B cell (primary cell): Measurements from ENCODE around the gene BAMBI. TPM values are rescaled to one million over a fixed set of nuclear protein-coding genes. Genes with fewer than 3 reads are reported as not detected.

Source experiments
- ATAC-seq: fragments of 200-7000 bp; cut with Tn5 transposase; one replicate; pipeline ENCODE4 v1.10.0; 2021; ENCODE audit warnings: low read depth, mild to moderate bottlenecking, moderate number of reproducible peaks, moderate library complexity
- CTCF ChIA-PET: fragments of 350-600 bp; sonication (Branson Sonifier 250); formaldehyde crosslinking; loops from one replicate; lab custom pipeline; 2021; ENCODE audit warnings: antibody characterized with exemption, inconsistent platforms; lab: Charles Lee
- POLR2A ChIA-PET: fragments of 350-600 bp; sonication (Branson Sonifier 250); formaldehyde crosslinking; loops from one replicate; lab custom pipeline; 2021; ENCODE audit warnings: antibody characterized with exemption; lab: Charles Lee
- DNase-seq: peaks from one replicate; pipeline ENCODE4 v3.0.0; 2013
- H2AFZ ChIP-seq: 2 replicates; pipeline ENCODE4 v1.6.1; 2012; ENCODE audit warnings: mild to moderate bottlenecking, low read depth, low read length; ENCODE audit not compliant: insufficient read depth, poor library complexity, severe bottlenecking
- H3K27ac ChIP-seq, 2 donors: 1 replicate in 1 of 2; 2 replicates in 1 of 2; pipeline ENCODE4 v1.5.1; 2012 to 2013; ENCODE audit warnings: low read length in 2 of 2, mild to moderate bottlenecking in 2 of 2, moderate library complexity in 1 of 2
- H3K27me3 ChIP-seq, 4 experiments: fragments of 200-600 bp in 1 of 4; sonication (generic) in 1 of 4; replicated peaks in 1 of 4; 1 replicate in 2 of 4; 2 replicates in 2 of 4; pipeline versions ENCODE4 v1.6.1 to v1.7.0; 2013 to 2016; ENCODE audit warnings: low read length in 3 of 4, mild to moderate bottlenecking in 2 of 4, mixed read lengths in 1 of 4, moderate library complexity in 1 of 4; ENCODE audit not compliant: insufficient read depth in 4 of 4, control insufficient read depth in 3 of 4; ENCODE audit errors: control extremely low read depth in 1 of 4
- H3K36me3 ChIP-seq, 2 experiments: replicated peaks in 1 of 2; 1 replicate in 1 of 2; 2 replicates in 1 of 2; pipeline versions ENCODE4 v1.6.1 to v1.7.1; 2013; ENCODE audit warnings: low read length in 1 of 2; ENCODE audit not compliant: insufficient read depth in 2 of 2, control insufficient read depth in 1 of 2; ENCODE audit errors: control extremely low read depth in 1 of 2, extremely low read depth in 1 of 2
- H3K4me1 ChIP-seq, 2 donors: fragments of 200-600 bp in 1 of 2; sonication (generic) in 1 of 2; 1 replicate in 1 of 2; 2 replicates in 1 of 2; pipeline versions ENCODE4 v1.5.1 to v1.6.1; 2013 to 2017; ENCODE audit warnings: low read length in 2 of 2; ENCODE audit not compliant: control insufficient read depth in 2 of 2, insufficient read depth in 2 of 2
- H3K4me2 ChIP-seq: replicated peaks from 2 replicates; pipeline ENCODE3; 2012; ENCODE audit warnings: mild to moderate bottlenecking, low read depth, low read length; ENCODE audit not compliant: poor library complexity, severe bottlenecking
- H3K4me3 ChIP-seq, 5 experiments: fragments of 200-600 bp in 1 of 5; sonication (generic) in 1 of 5; 1 replicate in 3 of 5; 2 replicates in 2 of 5; pipeline versions ENCODE4 v1.5.1 to v1.7.0; 2011 to 2016; ENCODE audit warnings: low read length in 4 of 5, mild to moderate bottlenecking in 4 of 5, low read depth in 2 of 5, control low read depth in 1 of 5, moderate library complexity in 1 of 5; ENCODE audit not compliant: insufficient read depth in 1 of 5; ENCODE audit errors: control extremely low read depth in 1 of 5, extremely low read depth in 1 of 5
- H3K79me2 ChIP-seq: fragments of 200-600 bp; sonication (generic); one replicate; pipeline ENCODE4 v1.6.0; 2016; ENCODE audit warnings: low read length; ENCODE audit not compliant: control insufficient read depth, insufficient read depth
- H3K9ac ChIP-seq: fragments of 200-600 bp; sonication (generic); 2 replicates; pipeline ENCODE4 v1.6.1; 2017; ENCODE audit warnings: mild to moderate bottlenecking, low read length, moderate library complexity
- H3K9me3 ChIP-seq, 3 donors: one replicate each; pipeline versions ENCODE4 v1.6.1 to v1.7.1; 2013; ENCODE audit warnings: low read length in 2 of 3; ENCODE audit not compliant: control insufficient read depth in 2 of 3, insufficient read depth in 1 of 3; ENCODE audit errors: control extremely low read depth in 1 of 3
- H4K20me1 ChIP-seq: 2 replicates; pipeline ENCODE4 v1.6.0; 2012; ENCODE audit warnings: mild to moderate bottlenecking, low read length; ENCODE audit not compliant: insufficient read depth, control insufficient read depth, poor library complexity, severe bottlenecking
- H3K27ac Mint-ChIP-seq: one replicate; pipeline ENCODE4 v1.8.0; 2021; ENCODE audit warnings: mixed read lengths
- H3K27me3 Mint-ChIP-seq: one replicate; pipeline ENCODE4 v1.8.0; 2021; ENCODE audit warnings: mixed read lengths
- H3K4me1 Mint-ChIP-seq: one replicate; pipeline ENCODE4 v1.8.0; 2021; ENCODE audit warnings: mixed read lengths
- H3K4me3 Mint-ChIP-seq: one replicate; pipeline ENCODE4 v1.8.0; 2021; ENCODE audit warnings: mixed read lengths
- H3K9me3 Mint-ChIP-seq: one replicate; pipeline ENCODE4 v1.8.0; 2022; ENCODE audit warnings: mixed read lengths; ENCODE audit not compliant: insufficient read depth
- EZH2 ChIP-seq: IDR thresholded peaks from 2 replicates; pipeline ENCODE4 v1.6.1; 2012; ENCODE audit warnings: borderline replicate concordance, low read depth, mild to moderate bottlenecking, moderate library complexity, low read length; ENCODE audit not compliant: insufficient read depth, poor library complexity, severe bottlenecking
- WGBS: methylation state at CpG from one replicate; pipeline ENCODE4 v1.1.5; 2013; ENCODE audit warnings: missing lambda C conversion rate; ENCODE audit not compliant: insufficient coverage; 5-methylcytosine and 5-hydroxymethylcytosine counted together
- intact Hi-C: fragments of 100-400 bp; cut with micrococcal nuclease; formaldehyde crosslinking; loops from one replicate; pipeline ENCODE4 v1.10.0; 2022
- polyA plus RNA-seq: library from polyadenylated mRNA; depleted of rRNA; stranded (reverse); fragments of >200 nt; gene quantifications from 2 replicates; pipeline ENCODE4 v1.2.3, GENCODE V29; 2012
- total RNA-seq, 2 donors: library from RNA; stranded (reverse); fragments of 120-200 nt in 1 of 2; gene quantifications; 1 replicate in 1 of 2; 2 replicates in 1 of 2; pipeline versions ENCODE4 v1.2.3 to v1.2.4, GENCODE V29; 2013 to 2022
- TF ChIP-seq, protein P1 (sequence below): fragments of 200-600 bp; IDR thresholded peaks from one replicate; pipeline ENCODE4 v1.8.0; 2022; ENCODE audit warnings: antibody characterized with exemption, mild to moderate bottlenecking

The BAMBI gene
- total and polyA plus RNA-seq, 2 donors (not counting 1 experiment from before 2014, with no cell fraction given), result 0.84 to 1.9 TPM

DNA sequence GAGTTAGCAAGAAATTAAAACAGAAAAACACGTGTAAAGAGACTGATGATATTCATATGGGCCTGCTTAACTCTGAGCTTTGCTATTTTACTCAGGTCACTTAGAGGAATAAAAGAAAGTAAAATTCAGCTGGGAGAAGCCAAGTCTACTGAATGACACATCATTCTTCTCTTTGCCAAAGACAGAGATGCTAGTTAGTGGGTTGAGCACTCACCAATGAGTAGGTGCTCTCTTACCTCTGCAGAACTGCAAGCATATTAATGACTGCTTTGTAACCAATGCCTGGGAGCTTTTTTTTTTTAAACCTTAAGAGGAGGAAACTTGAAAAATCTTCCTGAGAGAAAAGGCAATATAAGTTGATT, 44.8 kb upstream of the BAMBI start:
- no peaks in the 10 kb centered on the region for H3K36me3 ChIP-seq
- CTCF ChIA-PET, result interaction anchor here (0.7 to 1.1 kb wide), 2 partner anchors 9 to 12 kb away, joined by 3 read pairs; no protein-coding TSS in a partner anchor
- no peak overlapping the region for H3K27ac ChIP-seq
- no peak overlapping the region for H3K4me3 Mint-ChIP-seq
- H3K27me3 Mint-ChIP-seq, result peaks cover 43% of the 10 kb centered on the region
- no peak overlapping the region for H2AFZ ChIP-seq
- DNase-seq (no peak), ATAC-seq (no peak)
- peaks cover 0 to 4% of the 10 kb centered on the region in 2 donors for H3K4me1 ChIP-seq
- H3K27me3 ChIP-seq, result peaks cover 0 to 3% (median 0%) of the 10 kb centered on the region in 4 experiments
- H3K9me3 Mint-ChIP-seq, result no peaks in the 10 kb centered on the region
- peaks cover 0 to 9% (median 0%) of the 10 kb centered on the region in 3 donors for H3K9me3 ChIP-seq
- H3K4me3 ChIP-seq, result no peak overlapping the region
- H3K4me2 ChIP-seq, result no peak overlapping the region
- POLR2A ChIA-PET, result no interaction called here
- H4K20me1 ChIP-seq, result no peaks in the 10 kb centered on the region
- intact Hi-C loops, result no loop called here
- TF ChIP-seq, protein P1, sequence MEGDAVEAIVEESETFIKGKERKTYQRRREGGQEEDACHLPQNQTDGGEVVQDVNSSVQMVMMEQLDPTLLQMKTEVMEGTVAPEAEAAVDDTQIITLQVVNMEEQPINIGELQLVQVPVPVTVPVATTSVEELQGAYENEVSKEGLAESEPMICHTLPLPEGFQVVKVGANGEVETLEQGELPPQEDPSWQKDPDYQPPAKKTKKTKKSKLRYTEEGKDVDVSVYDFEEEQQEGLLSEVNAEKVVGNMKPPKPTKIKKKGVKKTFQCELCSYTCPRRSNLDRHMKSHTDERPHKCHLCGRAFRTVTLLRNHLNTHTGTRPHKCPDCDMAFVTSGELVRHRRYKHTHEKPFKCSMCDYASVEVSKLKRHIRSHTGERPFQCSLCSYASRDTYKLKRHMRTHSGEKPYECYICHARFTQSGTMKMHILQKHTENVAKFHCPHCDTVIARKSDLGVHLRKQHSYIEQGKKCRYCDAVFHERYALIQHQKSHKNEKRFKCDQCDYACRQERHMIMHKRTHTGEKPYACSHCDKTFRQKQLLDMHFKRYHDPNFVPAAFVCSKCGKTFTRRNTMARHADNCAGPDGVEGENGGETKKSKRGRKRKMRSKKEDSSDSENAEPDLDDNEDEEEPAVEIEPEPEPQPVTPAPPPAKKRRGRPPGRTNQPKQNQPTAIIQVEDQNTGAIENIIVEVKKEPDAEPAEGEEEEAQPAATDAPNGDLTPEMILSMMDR, result no peak
- no peak for TF ChIP-seq EZH2
- no peak overlapping the region for H3K9ac ChIP-seq
- no peak overlapping the region for H3K27ac Mint-ChIP-seq
- WGBS, result no CpG with 5 or more reads among the region's 1 CpG
- H3K79me2 ChIP-seq, result no peaks in the 10 kb centered on the region
- peaks cover 5% of the 10 kb centered on the region for H3K4me1 Mint-ChIP-seq

DNA sequence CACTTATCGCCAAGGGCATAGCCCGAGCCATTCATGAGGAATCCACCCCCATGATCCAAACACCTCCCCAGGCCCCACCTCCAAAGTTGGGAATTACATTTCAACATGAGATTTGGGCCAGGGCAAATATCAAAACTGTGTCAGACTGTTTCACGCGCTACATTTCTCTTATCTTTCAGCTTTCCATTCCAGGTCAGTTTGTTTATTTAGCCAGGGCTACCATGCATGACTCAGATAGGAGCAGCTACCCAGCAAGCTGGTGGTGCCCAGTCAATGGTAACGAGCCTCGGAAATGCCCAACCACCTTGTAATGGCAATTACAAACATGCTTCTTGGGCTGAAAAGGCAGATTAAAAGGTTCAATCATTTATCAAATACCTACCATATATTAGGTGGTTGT, 43.6 kb upstream of the BAMBI start:
- ATAC-seq (no peak), DNase-seq (no peak)
- ChIA-PET CTCF (no interaction called here), POLR2A (no interaction called here)
- peaks cover 0 to 13% (median 0%) of the 10 kb centered on the region in 3 donors for H3K9me3 ChIP-seq
- H3K79me2 ChIP-seq, result no peaks in the 10 kb centered on the region
- no peak overlapping the region for H2AFZ ChIP-seq
- no peaks in the 10 kb centered on the region for H3K4me1 ChIP-seq
- no peak overlapping the region for H3K27ac Mint-ChIP-seq
- no peak overlapping the region for H3K27ac ChIP-seq
- peaks cover 2% of the 10 kb centered on the region for H3K9me3 Mint-ChIP-seq
- H3K27me3 ChIP-seq, result peaks cover 0 to 3% (median 0%) of the 10 kb centered on the region in 4 experiments
- no peaks in the 10 kb centered on the region for H4K20me1 ChIP-seq
- TF ChIP-seq EZH2, result no peak
- TF ChIP-seq, protein P1, result no peak
- peaks cover 34% of the 10 kb centered on the region for H3K27me3 Mint-ChIP-seq
- H3K4me2 ChIP-seq, result no peak overlapping the region
- H3K4me3 ChIP-seq, result no peak overlapping the region
- H3K4me1 Mint-ChIP-seq, result no peaks in the 10 kb centered on the region
- H3K36me3 ChIP-seq, result no peaks in the 10 kb centered on the region
- WGBS, result 96% methylated on average over 4 of the region's 6 CpGs
- H3K4me3 Mint-ChIP-seq, result no peak overlapping the region
- intact Hi-C loops, result no loop called here
- H3K9ac ChIP-seq, result no peak overlapping the region
